IPS-18c (cell line): ENCODE data around the gene GOLPH3.
"Not testable (repeated sequence)": the region's sequence is repeated elsewhere in the genome, so short reads cannot be mapped to it uniquely, and the experiment has no call there.

Experiments
- H3K4me3 ChIP-seq: 2 replicates; pipeline ENCODE4 v1.7.0; 2013; ENCODE audit warnings: low read depth, mild to moderate bottlenecking, low read length, moderate library complexity; ENCODE audit not compliant: insufficient read depth
- H3K9me3 ChIP-seq: one replicate; pipeline ENCODE4 v1.6.1; 2013; ENCODE audit warnings: mild to moderate bottlenecking, low read length, moderate library complexity; ENCODE audit not compliant: control insufficient read depth, insufficient read depth

The GOLPH3 gene

DNA sequence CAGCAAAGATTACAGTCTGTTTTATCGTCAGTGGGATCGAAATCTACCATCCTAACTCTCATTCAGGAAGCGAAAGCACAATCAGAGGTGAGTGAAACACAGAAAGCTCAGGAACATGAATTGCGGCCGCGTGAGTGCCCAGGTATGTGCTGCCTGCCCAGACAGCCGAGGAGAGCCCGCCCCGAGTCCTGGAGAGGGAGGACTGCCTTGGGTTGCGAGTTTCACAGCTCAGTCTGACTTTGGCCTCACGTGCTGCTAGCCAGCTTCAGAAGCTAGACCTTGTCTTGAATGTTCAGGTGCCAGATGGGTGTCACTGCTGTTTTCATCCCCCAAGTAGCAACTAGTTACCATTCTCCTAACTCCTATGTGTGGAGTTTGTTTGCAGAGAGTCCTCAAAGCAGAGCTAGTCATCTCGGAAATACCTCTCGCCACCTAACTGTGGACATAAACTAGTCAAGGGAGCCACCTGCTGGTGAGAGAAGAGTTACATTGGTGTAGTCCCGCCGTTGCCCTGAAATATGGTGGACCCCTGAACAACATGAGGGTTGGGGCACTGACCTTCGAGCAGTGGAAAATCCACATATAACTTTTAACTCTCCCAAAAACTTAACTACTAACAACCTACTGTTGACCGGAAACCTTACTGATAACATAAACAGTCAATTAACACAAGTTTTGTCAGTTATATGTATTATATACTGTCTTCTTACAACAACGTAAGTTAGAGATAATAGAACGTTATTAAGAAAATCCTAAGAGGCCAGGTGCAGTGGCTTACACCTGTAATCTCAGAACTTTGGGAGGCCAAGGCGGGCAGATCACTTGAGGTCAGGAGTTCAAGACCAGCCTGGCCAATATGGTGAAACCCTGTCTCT, 80.9 kb downstream of the GOLPH3 start:
- no peaks in the 10 kb centered on the region for H3K9me3 ChIP-seq
- H3K4me3 ChIP-seq: no peak overlapping the region

- Histone ChIP-seq H3K9me3 (no peaks in the 10 kb centered on the region), H3K4me3 (no peak overlapping the region)
These were observed 83.4 kb downstream of the GOLPH3 start for GRCh38 chr5:32090755-32091128.

DNA sequence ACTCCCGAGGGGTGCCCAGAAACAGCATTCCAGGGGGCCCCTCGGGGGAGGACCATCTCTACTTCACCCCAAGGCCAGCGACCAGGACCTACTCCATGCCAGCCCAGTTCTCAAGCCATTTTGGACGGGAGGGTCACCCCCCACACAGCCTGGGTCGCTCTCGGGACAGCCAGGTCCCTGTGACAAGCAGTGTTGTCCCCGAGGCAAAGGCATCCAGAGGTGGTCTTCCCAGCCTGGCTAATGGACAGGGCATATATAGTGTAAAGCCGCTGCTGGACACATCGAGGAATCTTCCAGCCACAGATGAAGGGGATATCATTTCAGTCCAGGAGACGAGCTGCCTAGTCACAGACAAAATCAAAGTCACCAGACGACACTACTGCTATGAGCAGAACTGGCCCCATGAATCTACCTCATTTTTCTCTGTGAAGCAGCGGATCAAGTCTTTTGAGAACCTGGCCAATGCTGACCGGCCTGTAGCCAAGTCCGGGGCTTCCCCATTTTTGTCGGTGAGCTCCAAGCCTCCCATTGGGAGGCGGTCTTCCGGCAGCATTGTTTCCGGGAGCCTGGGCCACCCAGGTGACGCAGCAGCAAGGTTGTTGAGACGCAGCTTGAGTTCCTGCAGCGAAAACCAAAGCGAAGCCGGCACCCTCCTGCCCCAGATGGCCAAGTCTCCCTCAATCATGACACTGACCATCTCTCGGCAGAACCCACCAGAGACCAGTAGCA, 83.9 kb downstream of the GOLPH3 start:
- Histone ChIP-seq H3K9me3 (no peaks in the 10 kb centered on the region), H3K4me3 (no peak overlapping the region)

DNA sequence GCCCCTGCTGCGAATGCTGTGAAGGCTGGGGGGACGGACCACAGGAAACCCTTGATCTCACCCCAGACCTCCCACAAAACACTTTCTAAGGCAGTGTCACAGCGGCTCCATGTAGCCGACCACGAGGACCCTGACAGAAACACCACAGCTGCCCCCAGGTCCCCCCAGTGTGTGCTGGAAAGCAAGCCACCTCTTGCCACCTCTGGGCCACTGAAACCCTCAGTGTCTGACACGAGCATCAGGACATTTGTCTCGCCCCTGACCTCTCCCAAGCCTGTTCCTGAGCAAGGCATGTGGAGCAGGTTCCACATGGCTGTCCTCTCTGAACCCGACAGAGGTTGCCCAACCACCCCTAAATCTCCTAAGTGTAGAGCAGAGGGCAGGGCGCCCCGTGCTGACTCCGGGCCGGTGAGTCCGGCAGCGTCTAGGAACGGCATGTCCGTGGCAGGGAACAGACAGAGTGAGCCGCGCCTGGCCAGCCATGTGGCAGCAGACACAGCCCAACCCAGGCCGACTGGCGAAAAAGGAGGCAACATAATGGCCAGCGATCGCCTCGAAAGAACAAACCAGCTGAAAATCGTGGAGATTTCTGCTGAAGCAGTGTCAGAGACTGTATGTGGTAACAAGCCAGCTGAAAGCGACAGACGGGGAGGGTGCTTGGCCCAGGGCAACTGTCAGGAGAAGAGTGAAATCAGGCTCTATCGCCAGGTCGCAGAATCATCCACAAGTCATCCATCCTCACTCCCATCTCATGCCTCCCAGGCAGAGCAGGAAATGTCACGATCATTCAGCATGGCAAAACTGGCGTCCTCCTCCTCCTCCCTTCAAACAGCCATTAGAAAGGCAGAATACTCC, 84.7 kb downstream of the GOLPH3 start:
- H3K4me3 ChIP-seq: no peak overlapping the region

DNA sequence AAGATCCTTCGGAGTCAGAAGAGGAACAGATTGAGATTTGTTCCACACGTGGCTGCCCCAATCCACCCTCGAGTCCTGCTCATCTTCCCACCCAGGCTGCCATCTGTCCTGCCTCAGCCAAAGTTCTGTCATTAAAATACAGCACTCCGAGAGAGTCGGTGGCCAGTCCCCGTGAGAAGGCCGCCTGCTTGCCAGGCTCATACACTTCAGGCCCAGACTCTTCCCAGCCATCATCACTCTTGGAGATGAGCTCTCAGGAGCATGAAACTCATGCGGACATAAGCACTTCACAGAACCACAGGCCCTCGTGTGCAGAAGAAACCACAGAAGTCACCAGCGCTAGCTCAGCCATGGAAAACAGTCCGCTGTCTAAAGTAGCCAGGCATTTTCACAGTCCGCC, 85.9 kb downstream of the GOLPH3 start:
- Histone ChIP-seq H3K4me3 (no peak overlapping the region), H3K9me3 (no peaks in the 10 kb centered on the region)

More for the DNA sequence above, 84.7 kb downstream of the GOLPH3 start:
- H3K9me3 ChIP-seq: no peaks in the 10 kb centered on the region

- H3K4me3 ChIP-seq: no peak overlapping the region
- H3K9me3 ChIP-seq: no peaks in the 10 kb centered on the region
These were observed 86.7 kb downstream of the GOLPH3 start for GRCh38 chr5:32087086-32088082.

DNA sequence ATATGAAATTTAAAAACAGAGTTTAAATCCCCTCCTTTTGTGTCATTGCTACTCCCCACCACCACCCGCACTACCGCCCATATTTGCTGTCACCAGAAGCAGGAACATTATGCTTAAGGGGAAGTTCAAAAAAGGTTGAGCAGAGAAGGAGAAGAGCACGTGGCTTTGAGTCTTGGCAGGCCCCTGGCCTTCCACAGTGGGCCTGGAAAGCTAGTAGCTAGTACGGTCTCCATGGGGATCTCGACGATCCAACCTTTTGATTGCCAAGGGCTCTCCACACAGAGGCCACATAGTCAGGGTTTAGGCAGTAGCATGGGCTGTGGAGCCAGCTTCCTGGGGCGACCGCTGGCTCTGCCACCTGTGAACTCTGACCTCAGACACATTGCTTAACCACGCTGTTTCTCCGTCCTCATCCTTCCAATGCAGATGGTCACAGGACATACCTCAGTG, 90.1 kb downstream of the GOLPH3 start:
- no peak overlapping the region for H3K4me3 ChIP-seq
- H3K9me3 ChIP-seq: no peaks in the 10 kb centered on the region

GRCh38 chr5:32082701-32083100, 91.4 kb downstream of the GOLPH3 start:
- Histone ChIP-seq H3K9me3 (no peaks in the 10 kb centered on the region), H3K4me3 (no peak overlapping the region)

- not testable (repeated sequence) for H3K9me3 ChIP-seq, H3K4me3 ChIP-seq
These were observed 93.6 kb downstream of the GOLPH3 start for GRCh38 chr5:32080565-32080964.

- H3K4me3 ChIP-seq, H3K9me3 ChIP-seq: not testable (repeated sequence)
These were observed 95.3 kb downstream of the GOLPH3 start for GRCh38 chr5:32078855-32079254.

DNA sequence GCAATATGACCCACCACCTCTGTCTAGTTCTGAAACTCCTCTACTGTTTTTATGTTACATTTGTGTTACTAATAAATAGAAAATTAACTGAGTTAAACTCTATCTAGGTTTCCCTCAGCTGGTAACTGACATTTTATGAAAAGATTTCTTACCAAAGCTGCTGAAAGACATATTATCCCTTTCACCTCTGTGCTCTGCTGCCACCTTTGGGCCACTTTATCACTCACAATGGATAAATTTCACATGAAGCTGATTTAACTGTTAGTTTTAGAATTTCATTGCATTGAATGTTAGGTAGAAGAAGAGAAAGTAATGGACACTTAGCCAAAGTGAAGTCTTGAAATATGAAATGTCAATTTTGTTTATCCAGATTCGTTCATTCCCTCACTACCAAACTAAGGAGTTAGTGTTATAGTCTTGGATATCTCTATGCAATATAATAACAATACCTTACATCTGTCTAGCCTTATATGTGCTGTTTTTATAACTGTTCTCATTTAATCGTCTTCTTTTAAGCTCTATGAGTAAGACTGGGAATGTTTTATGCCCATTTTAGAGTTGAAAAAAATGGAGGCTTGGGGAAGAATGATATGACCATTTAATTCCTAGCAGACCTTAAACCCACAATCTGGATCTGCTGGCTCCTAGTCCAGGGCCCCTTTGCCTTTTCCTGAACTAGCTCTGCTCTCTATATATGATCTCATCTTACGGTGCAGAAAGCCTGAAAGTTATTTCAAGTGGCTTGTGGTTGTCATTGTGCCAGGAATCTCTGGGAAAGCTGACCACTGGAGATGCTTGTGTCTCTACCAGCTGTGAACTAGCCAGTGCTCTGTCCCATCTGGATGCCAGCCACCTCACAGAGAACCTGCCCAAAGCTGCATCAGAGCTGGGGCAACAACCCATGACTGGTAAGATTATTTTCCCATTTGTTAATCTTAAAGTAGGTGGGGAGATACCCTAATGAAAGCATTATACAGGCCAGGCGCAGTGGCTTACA, 97.1 kb downstream of the GOLPH3 start:
- no peak overlapping the region for H3K4me3 ChIP-seq
- peaks cover 3% of the 10 kb centered on the region for H3K9me3 ChIP-seq
